NCI-H2196 (cell line): ENCODE data around the gene UNC50.
A peak's percentile ranks its signal among the peaks of the same experiment; 100 is the strongest.
"Not testable (repeated sequence)": the region's sequence is repeated elsewhere in the genome, so short reads cannot be mapped to it uniquely, and the experiment has no call there.

ENCODE experiments used
- DNase-seq: peaks from one replicate; lab custom pipeline; 2025; ENCODE audit not compliant: unreplicated experiment; lab: John Stamatoyannopoulos, UW

The UNC50 gene

GRCh38 chr2:98576666-98577312 is 31.6 kb upstream of the UNC50 start:
- DNase-seq: no peak

- DNase-seq: no peak
Measured at GRCh38 chr2:98577313-98577712, 31.1 kb upstream of the UNC50 start.

- DNase-seq: no peak
Measured at GRCh38 chr2:98578231-98578630, 30.2 kb upstream of the UNC50 start.

- no peak for DNase-seq
Measured at GRCh38 chr2:98579926-98580325, 28.5 kb upstream of the UNC50 start.

- no peak for DNase-seq
Measured at GRCh38 chr2:98580656-98581284, 27.6 kb upstream of the UNC50 start.

GRCh38 chr2:98582523-98582922 is 25.9 kb upstream of the UNC50 start:
- DNase-seq: no peak

- no peak for DNase-seq
Measured at GRCh38 chr2:98583276-98583675, 25.1 kb upstream of the UNC50 start.

GRCh38 chr2:98583816-98584618 is 24.4 kb upstream of the UNC50 start:
- no peak for DNase-seq

GRCh38 chr2:98585386-98585785 is 23.0 kb upstream of the UNC50 start:
- DNase-seq: no peak

- no peak for DNase-seq
Measured at GRCh38 chr2:98586551-98587140, 21.7 kb upstream of the UNC50 start.

- no peak for DNase-seq
Measured at GRCh38 chr2:98588880-98589431, 19.4 kb upstream of the UNC50 start.

- DNase-seq: no peak
Measured at GRCh38 chr2:98589489-98589888, 18.9 kb upstream of the UNC50 start.

GRCh38 chr2:98592565-98592964 is 15.8 kb upstream of the UNC50 start:
- DNase-seq: no peak

- not testable (repeated sequence) for DNase-seq
Measured at GRCh38 chr2:98594665-98595064, 13.7 kb upstream of the UNC50 start.

- no peak for DNase-seq
Measured at GRCh38 chr2:98598781-98599428, 9.5 kb upstream of the UNC50 start.

- DNase-seq: peak; percentile 45
Measured at GRCh38 chr2:98601532-98602132, 6.8 kb upstream of the UNC50 start.

- DNase-seq: peak; percentile 15
Measured at GRCh38 chr2:98604547-98604946, 3.8 kb upstream of the UNC50 start.

- DNase-seq: no peak
Measured at GRCh38 chr2:98605076-98605475, 3.3 kb upstream of the UNC50 start.

GRCh38 chr2:98606431-98606830 is 2.0 kb upstream of the UNC50 start:
- DNase-seq: no peak

- no peak for DNase-seq
Measured at GRCh38 chr2:98607104-98607503, 1.3 kb upstream of the UNC50 start.

- DNase-seq: no peak
Measured at GRCh38 chr2:98607741-98608115, 661 bp upstream of the UNC50 start.
